A673 (cell line): Measurements from ENCODE around the gene DPYSL5. TPM values are rescaled to one million over a fixed set of nuclear protein-coding genes. Genes with fewer than 3 reads are reported as not detected.

Source experiments
- BruUV-seq: library from RNA; stranded (reverse); fragments of 400-500 nt; replicated peaks from 2 replicates; lab custom pipeline; 2021; lab: Mats Ljungman, UMichigan
- CTCF ChIA-PET: fragments of 300-600 bp; sonication (Branson Sonifier 250); formaldehyde crosslinking; loops from one replicate; lab custom pipeline; 2022; ENCODE audit warnings: antibody characterized with exemption; lab: Charles Lee
- POLR2A ChIA-PET: fragments of 300-600 bp; sonication (Branson Sonifier 250); formaldehyde crosslinking; loops from one replicate; lab custom pipeline; 2022; ENCODE audit warnings: antibody characterized with exemption; ENCODE audit not compliant: low non-redundant PET; lab: Charles Lee
- DNase-seq: peaks from one replicate; pipeline ENCODE4 v3.0.0-alpha.2; 2015; ENCODE audit warnings: low spot score
- H3K27ac ChIP-seq: fragments of 200-600 bp; sonication (generic); 2 replicates; pipeline ENCODE4 v1.5.1; 2016; ENCODE audit warnings: mixed run types, low read depth, mild to moderate bottlenecking, mixed read lengths, antibody characterized with exemption, low read length; ENCODE audit not compliant: poor library complexity, severe bottlenecking
- H3K27me3 ChIP-seq: fragments of 200-600 bp; sonication (generic); replicated peaks from 2 replicates; pipeline ENCODE4 v1.6.1; 2017; ENCODE audit warnings: mixed run types, low read depth, mild to moderate bottlenecking, mixed read lengths, antibody characterized with exemption, low read length; ENCODE audit not compliant: insufficient read depth, poor library complexity
- H3K36me3 ChIP-seq: fragments of 200-600 bp; sonication (generic); 2 replicates; pipeline ENCODE4 v1.6.1; 2016; ENCODE audit warnings: mixed run types, mild to moderate bottlenecking, mixed read lengths, antibody characterized with exemption, low read length; ENCODE audit not compliant: insufficient read depth, poor library complexity, severe bottlenecking
- H3K4me1 ChIP-seq: fragments of 200-600 bp; sonication (generic); 2 replicates; pipeline ENCODE4 v1.6.1; 2017; ENCODE audit warnings: mixed run types, mild to moderate bottlenecking, mixed read lengths, antibody characterized with exemption, low read length; ENCODE audit not compliant: insufficient read depth, poor library complexity, severe bottlenecking
- H3K4me3 ChIP-seq: fragments of 200-600 bp; sonication (generic); 2 replicates; pipeline ENCODE4 v1.5.1; 2016; ENCODE audit warnings: low read depth, mixed run types, mild to moderate bottlenecking, mixed read lengths, low read length; ENCODE audit not compliant: poor library complexity, severe bottlenecking
- H3K9me3 ChIP-seq: fragments of 200-600 bp; sonication (generic); 2 replicates; pipeline ENCODE4 v1.6.1; 2016; ENCODE audit warnings: mixed run types, low read depth, mild to moderate bottlenecking, mixed read lengths, antibody characterized with exemption, low read length; ENCODE audit not compliant: poor library complexity, severe bottlenecking
- CTCF ChIP-seq: fragments of 300-800, 200-600 bp; sonication (generic); conservative IDR thresholded peaks from 2 replicates; pipeline ENCODE4 v1.5.1; 2017; ENCODE audit warnings: low read depth, mild to moderate bottlenecking, antibody characterized with exemption, low read length, moderate library complexity, mixed read lengths
- EZH2 ChIP-seq: fragments of 200-600 bp; sonication (generic); IDR thresholded peaks from 2 replicates; pipeline ENCODE4 v1.6.1; 2017; ENCODE audit warnings: borderline replicate concordance, low read depth, mild to moderate bottlenecking, mixed read lengths, antibody characterized with exemption, low read length; ENCODE audit not compliant: poor library complexity, severe bottlenecking
- intact Hi-C: fragments of 100-400 bp; cut with micrococcal nuclease; formaldehyde crosslinking; loops from one replicate; pipeline ENCODE4 v1.10.0; 2022; ENCODE audit not compliant: unreplicated experiment
- total RNA-seq: library from RNA; stranded (reverse); gene quantifications from 2 replicates; pipeline ENCODE4 v1.2.3, GENCODE V29; 2021

DPYSL5 gene
- total RNA-seq, 1 experiment from 2014 or later: 110 TPM

GRCh38 chr2:26859622-26860021 is 11.7 kb downstream of the DPYSL5 start:
- Histone ChIP-seq H3K4me1 (no peaks in the 10 kb centered on the region), H3K36me3 (peaks cover 7% of the 10 kb centered on the region), H3K27ac (no peak overlapping the region), H3K27me3 (no peaks in the 10 kb centered on the region), H3K9me3 (no peaks in the 10 kb centered on the region), H3K4me3 (no peak overlapping the region)
- ChIA-PET CTCF (no interaction called here), POLR2A (interaction anchor here (0.6 kb wide), 1 partner anchor 296 kb away, joined by 4 read pairs; no protein-coding TSS in a partner anchor)
- BruUV-seq: no TSS peak
- intact Hi-C loops: no loop called here
- DNase-seq: no peak
- TF ChIP-seq EZH2: no peak
- TF ChIP-seq CTCF: no peak

- Histone ChIP-seq H3K9me3 (no peaks in the 10 kb centered on the region), H3K27ac (no peak overlapping the region), H3K4me3 (no peak overlapping the region), H3K4me1 (no peaks in the 10 kb centered on the region), H3K36me3 (peaks cover 7% of the 10 kb centered on the region), H3K27me3 (no peaks in the 10 kb centered on the region)
- ChIA-PET POLR2A (interaction anchor here (0.6 kb wide), 1 partner anchor 297 kb away, joined by 4 read pairs; no protein-coding TSS in a partner anchor), CTCF (no interaction called here)
- TF ChIP-seq CTCF (no peak), EZH2 (no peak)
- no TSS peak for BruUV-seq
- intact Hi-C loops: no loop called here
- DNase-seq: no peak
These were observed 12.4 kb downstream of the DPYSL5 start for GRCh38 chr2:26860211-26860850.

- Histone ChIP-seq H3K27me3 (no peaks in the 10 kb centered on the region), H3K27ac (no peak overlapping the region), H3K9me3 (no peaks in the 10 kb centered on the region), H3K4me1 (no peaks in the 10 kb centered on the region), H3K36me3 (peaks cover 10% of the 10 kb centered on the region), H3K4me3 (no peak overlapping the region)
- BruUV-seq: no TSS peak
- no peak for DNase-seq
- CTCF ChIA-PET: no interaction called here
- POLR2A ChIA-PET: no interaction called here
- TF ChIP-seq CTCF (no peak), EZH2 (no peak)
- intact Hi-C loops: no loop called here
These were observed 13.8 kb downstream of the DPYSL5 start for GRCh38 chr2:26861610-26862224.
